ENCODE data around the gene MRNIP.
"Not testable (repeated sequence)": the region's sequence is repeated elsewhere in the genome, so short reads cannot be mapped to it uniquely, and the experiment has no call there.

MRNIP gene

GRCh38 chr5:179792612-179793467, 65.8 kb downstream of the MRNIP start:
- no peak for DNase-seq (ENCODE audit: low spot score)

DNA sequence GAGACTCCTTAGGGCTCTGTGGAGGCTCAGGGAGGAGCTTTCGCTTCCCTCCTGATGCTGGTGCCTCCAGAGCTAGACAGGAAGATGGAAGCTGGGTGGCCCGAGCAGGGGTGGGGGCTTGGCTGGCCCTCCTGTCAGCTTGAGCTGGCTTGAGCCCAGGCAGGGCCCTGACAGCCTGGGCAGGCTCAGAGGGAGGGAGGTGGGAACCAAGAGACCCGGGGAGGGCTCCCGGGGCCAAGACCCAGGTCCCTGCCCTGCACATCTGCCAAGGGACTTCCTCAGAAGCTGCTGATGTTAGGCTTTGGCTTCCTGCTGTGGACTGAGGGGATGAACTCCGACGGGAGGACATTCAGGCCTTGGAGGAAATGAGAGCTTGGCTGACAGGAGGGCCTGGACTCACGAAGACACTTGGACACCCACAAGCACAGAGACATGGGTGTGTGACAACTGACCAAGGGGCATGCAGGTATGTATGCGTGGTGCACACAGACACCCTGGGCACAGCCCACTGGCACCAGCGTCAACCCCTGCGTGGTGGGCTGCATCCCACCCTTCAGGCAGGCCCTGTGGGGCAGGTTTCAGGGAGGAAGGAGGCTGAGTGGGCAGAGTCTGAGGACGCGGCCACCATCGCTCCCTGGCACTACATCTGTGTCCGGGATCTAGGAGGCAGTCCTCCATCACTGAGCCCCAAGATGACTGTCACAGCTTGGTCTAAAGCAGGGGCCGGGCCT, 66.6 kb downstream of the MRNIP start:
- no peak for DNase-seq (ENCODE audit: low spot score)

- DNase-seq (ENCODE audit: low spot score), result not testable (repeated sequence)
Observed at GRCh38 chr5:179789278-179789677, 69.3 kb downstream of the MRNIP start.

- DNase-seq (ENCODE audit: low spot score), result no peak
Observed at GRCh38 chr5:179788193-179788854, 70.3 kb downstream of the MRNIP start.

Data from CD4-positive, alpha-beta T cell treated with Interleukin-2 at 100 ng/mL for 4 hours (primary cell).